NOMO-1 (cell line): Measurements from ENCODE around the gene MAP7D3.
"Not testable (repeated sequence)": the region's sequence is repeated elsewhere in the genome, so short reads cannot be mapped to it uniquely, and the experiment has no call there.

ENCODE experiments used
- DNase-seq, 2 experiments: peaks; one replicate each; lab custom pipeline; 2025; ENCODE audit not compliant: unreplicated experiment in 2 of 2; lab: John Stamatoyannopoulos, UW

Gene MAP7D3

DNA sequence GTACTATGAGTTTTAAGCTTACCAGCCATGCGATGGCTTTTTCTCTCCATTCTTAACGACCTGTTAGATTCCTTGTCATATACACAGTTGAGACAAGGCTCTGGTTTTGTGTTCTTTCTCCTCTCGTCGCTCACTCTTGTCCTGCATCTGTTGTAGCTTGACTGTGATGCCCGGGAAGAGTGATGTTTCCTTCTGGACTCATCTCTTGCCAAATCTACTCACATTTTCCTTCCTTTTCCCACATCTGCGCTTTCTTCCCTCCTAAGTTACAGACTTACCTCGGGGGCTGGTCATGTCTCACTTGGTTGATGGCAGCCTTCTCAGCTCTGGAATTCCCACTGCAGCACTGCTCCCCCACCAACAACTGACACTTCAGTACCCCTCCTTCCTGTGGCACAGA lies 4.8 kb upstream of the MAP7D3 start:
- no peak for DNase-seq

GRCh38 chrX:136255541-136255940 lies 4.3 kb upstream of the MAP7D3 start:
- DNase-seq, result no peak

DNA sequence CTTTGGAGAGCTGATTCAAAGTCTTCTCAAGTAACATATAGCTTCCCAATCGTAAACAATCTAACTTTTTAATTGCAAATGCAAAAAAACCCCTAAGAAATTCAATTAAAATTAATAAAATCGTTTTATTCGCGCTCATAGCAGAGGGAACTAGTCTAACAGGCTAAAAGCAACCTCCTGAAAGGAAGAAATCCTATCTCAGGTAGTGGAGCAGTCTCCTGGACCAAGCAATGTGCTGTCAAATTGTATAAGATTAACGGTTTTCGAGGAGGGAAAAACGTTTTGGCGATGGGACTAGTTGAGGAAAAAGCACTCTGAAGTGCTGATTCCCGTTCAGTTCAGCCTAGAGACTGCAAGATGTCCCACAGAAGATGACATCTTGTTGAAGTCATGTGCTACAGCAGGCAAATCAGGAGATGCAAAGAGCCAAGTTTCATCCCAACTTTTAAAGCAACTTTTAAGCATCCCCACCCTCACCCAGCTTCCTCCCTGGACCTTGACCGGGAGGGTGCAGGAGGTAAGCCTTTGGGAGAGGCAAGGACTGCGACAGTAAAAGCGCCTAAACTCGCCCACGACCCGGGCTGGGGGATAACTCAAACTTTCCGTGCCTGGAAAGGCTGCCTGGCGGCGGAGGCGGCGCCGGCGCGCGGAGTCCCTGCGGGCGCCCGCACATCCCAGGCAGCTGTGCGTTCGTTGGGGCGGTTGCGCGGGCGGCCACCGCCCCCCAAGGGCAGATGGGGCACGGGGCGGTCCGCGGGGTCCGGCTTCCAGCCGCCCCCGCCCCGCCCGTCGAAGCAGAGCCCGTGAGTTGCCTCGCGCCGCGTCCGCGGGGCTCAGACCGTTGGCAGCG lies 784 bp downstream of the MAP7D3 start:
- DNase-seq, result no peak

GRCh38 chrX:136246201-136246600 lies 5.0 kb downstream of the MAP7D3 start:
- no peak for DNase-seq

GRCh38 chrX:136237849-136238248 lies 13.4 kb downstream of the MAP7D3 start:
- DNase-seq, result not testable (repeated sequence)

GRCh38 chrX:136237074-136237473 lies 14.1 kb downstream of the MAP7D3 start:
- DNase-seq, result no peak

GRCh38 chrX:136228839-136229207 lies 22.4 kb downstream of the MAP7D3 start:
- no peak for DNase-seq

DNA sequence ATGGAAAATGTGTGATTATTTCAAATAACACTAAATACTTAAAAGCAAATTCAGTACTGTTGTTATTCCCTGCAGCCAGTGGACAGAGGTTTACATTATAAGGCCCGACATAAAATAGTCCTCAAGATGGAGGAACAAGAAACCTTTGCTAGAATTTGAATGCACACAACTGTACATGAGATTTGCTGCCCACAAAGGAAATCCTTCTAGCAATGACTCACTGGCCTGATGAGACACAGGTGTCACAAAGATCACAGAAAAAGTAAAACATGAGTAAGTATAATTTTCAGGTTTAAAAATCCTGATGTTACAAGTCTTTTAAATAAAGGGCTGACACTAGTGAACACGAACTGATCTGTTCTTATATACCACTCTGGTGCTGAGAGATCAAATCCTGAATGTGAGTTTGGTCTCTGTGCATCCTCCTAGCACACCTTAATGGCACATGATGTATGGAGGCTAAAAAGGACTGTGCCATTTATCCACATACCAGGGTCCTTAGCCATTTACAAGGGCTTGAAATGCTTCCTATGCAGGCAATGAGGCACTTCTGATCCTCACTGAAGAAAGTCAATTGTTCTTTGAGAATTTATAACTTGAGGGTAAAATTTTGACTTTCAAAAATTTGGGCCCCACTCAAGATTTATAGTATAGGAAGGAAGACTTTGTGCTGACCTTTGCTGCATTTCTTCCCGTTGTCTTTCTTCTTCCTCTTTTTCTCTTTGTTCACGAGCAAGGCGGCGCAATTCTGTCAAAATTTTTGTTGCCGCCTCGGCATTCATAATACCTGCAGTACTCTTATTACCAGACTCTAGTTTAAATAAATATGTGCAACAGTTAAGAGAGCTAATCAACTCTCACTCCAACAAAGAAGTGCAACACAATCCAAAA lies 23.0 kb downstream of the MAP7D3 start:
- DNase-seq, result peak in 1 of 2 experiments; percentile 55

DNA sequence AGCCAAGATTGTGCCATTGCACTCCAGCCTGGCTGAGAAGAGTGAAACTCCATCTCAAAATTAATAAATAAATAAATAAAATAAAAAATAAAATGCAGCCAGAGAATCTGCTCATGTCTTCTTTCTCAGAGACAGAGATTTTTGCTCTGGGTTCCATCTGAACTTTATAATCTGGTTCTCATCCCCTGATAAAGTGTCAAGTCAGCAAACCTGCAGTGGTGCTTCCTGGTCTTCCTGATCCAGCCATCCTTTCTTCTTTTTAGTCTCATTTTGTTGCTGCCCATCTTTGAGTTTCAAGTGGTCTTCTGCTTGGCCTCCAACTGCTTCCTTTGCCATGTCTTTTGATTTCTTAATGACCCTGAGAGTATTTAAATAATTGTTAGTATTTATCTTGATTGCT lies 24.1 kb downstream of the MAP7D3 start:
- DNase-seq, result no peak

DNA sequence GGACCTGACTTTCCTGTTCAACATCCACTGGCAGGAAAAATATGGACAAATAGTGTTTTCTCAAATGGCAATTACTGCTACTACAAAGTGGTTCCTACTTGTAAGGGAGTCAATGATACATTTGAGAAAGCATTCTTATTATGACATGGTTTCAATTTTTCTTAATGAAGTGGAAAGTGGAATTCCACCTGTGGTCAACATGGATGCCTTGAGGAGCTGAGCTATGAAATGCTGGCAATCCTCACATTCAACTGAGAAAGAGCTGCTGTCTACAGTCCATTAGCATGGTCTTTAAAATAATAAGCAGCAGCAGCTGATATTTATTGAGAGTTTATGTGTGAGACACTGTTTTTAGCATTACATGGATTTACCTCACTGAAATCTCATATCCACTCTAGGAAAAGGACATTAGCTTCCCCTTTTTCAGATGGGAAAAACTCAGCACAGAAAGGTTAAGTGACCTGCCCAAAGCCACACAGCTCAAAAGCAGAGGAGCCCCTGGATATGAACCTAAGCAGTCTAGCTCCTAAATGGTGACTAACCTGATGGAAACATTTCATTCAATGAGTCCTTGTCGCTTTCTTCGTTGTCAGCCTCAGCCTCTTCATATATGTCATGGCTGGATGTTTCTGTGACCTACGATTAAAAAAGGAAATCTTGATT lies 29.2 kb downstream of the MAP7D3 start:
- DNase-seq, result no peak

- DNase-seq, result no peak
These were observed 30.2 kb downstream of the MAP7D3 start for GRCh38 chrX:136220951-136221350.

DNA sequence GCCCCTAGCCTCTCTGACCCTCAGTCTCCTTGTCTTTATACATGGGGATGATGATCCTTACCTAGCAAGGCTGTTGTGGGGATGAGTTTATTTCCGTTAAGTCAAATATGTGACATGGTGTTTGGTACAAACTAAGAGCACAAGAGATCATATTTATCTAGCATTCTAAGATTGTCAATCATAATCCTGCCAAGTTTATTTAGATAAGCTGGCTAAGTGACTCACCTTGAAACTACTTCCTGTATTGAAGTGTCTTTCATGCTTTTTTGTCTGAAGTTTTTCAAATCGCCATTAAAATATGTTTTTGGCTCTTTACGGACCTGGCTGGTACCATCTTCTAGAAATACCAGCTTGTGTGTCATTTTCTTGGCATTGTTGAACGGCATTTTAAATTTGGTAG lies 30.7 kb downstream of the MAP7D3 start:
- DNase-seq, result no peak

DNA sequence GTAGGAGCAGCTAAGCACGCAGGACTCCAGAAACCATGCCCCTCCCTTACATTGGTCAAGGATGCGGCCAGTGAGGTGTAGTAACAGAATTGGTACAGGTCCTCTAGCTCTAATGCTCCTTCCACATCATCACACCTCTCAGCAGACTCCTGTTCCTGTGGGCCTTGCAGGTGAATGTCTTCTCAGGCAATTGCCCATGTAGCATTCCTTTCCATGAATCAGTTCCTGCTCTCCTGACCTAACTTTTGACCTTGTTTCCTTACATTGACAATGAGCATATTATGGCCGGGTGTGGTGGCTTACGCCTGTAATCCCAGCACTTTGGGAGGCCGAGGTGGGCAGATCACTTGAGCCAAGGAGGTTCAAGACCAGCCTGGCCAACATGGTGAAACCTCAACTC lies 31.3 kb downstream of the MAP7D3 start:
- DNase-seq, result no peak

DNA sequence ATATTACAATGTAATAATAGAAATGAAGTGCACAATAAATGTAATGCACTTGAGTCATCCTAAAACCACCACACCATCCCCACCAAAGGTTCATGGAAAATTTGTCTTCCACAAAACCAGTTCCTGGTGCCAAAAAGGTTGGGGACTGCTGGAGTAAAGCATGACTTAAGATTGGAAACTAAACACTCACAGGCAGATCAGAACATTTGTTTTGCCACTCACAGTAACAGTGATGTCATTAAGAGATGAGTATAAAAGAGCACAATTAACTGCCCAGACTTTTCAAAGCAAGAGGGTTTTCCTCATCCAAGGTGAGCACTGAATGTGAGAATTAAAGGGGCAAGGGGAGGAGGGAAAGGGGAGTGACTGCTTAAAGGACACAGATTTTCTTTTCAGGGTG lies 35.6 kb downstream of the MAP7D3 start:
- no peak for DNase-seq

- no peak for DNase-seq
These were observed 36.6 kb downstream of the MAP7D3 start for GRCh38 chrX:136214551-136214950.

DNA sequence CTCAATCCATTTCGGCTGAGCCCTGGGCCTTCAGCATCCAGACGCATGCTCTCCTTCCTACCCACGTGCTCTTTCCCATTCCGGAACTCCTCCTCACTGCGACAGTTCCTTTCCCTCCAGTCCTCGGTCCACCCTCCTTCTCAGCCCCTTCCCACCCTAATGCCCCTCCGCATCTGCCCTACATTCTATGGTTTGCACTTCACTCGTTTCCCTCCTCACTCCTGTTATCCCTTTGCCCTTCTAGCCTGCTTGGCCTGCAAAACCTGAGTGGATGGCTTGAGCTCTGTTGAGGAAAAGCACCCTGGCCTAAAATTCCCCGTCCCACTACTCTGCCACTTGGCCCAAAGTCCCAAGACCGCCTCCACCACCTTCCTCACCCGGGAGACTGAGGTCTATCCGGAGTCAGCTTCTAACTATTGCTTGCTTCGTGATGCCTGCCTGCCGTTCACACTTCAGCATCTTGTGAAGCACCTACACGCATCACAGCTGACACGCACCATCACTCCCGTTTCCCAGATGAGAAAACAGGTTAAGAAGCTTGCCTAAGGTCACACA lies 38.6 kb downstream of the MAP7D3 start:
- DNase-seq, result no peak

GRCh38 chrX:136211766-136212556 lies 39.2 kb downstream of the MAP7D3 start:
- no peak for DNase-seq

DNA sequence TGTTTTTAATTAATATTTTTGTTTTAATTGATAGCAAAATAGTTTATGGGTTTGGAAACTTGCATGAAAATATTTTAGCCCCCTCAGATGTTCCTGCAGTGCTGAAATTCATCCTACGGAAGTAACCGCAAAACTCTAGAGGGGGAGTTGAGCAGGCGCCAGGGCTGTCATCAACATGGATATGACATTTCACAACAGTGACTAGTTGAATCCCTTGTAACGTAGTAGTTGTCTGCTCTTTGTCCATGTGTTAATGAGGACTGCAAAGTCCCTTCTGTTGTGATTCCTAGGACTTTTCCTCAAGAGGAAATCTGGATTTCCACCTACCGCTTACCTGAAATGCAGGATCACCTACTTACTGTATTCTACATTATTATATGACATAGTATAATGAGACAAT lies 40.4 kb downstream of the MAP7D3 start:
- peak; percentile 21 to 25 for DNase-seq

DNA sequence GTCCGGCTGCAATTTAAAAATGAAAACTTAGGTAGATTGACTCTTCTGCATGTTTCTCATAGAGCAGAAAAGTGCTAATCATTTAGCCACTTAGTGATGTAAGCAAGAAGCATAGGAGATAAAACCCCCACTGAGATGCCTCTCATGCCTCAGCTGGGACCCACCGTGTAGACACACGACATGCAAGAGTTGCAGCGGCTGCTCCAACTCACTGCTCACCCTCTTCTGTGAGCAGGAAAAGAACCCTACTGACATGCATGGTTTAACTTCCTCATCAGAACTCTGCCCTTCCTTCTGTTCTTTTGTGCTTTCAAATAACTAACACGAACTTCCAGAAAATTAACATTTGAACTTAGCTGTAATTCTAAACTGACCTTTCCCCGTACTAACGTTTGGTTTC lies 41.0 kb downstream of the MAP7D3 start:
- DNase-seq, result peak in 1 of 2 experiments; percentile 33

- DNase-seq, result no peak
These were observed 41.4 kb downstream of the MAP7D3 start for GRCh38 chrX:136209751-136210150.
